ENCODE measurements around the gene KRTAP6-2. TPM values are rescaled to one million over a fixed set of nuclear protein-coding genes. Genes with fewer than 3 reads are reported as not detected.

KRTAP6-2 gene
- total and polyA plus RNA-seq, 2 experiments from 2014 or later, result not detected

DNA sequence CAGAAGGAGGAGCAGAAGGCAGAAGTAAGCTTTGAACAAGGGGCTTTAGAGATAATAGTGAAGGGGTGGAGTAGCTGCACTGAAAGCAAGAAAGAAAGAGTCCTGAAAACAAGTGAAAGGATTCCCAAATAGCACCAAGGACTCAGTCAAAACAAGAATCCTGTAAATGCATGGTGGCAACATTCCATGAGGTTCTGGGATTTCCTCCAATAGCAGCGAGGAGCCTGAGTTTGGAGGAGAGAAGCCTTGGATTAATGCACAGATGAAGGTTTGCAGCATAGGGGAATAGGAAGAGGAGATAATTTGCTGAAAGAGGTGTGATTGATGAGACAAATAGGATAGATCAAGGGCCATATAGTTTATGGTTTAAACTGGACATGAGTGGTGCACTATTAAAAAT, 19.4 kb downstream of the KRTAP6-2 start:
- Mint-ChIP-seq H3K4me1 (no peaks in the 10 kb centered on the region), H3K27ac (no peak overlapping the region), H3K9me3 (no peaks in the 10 kb centered on the region), H3K36me3 (ENCODE audit: low read depth) (no peaks in the 10 kb centered on the region), H3K27me3 (ENCODE audit: insufficient read depth, low read depth, poor library complexity) (no peaks in the 10 kb centered on the region), H3K4me3 (no peak overlapping the region)
- 0 out of 2 replicates have a peak overlapping the region, but pooled peaks have one; percentile 3 for H2AFZ ChIP-seq
- H3K27me3 ChIP-seq (ENCODE audit: insufficient read depth), result no peaks in the 10 kb centered on the region
- H3K4me2 ChIP-seq, result no peak overlapping the region
- peaks cover 5% of the 10 kb centered on the region; the same call in 1 of the 2 replicates for H3K9me2 ChIP-seq (ENCODE audit: insufficient read depth)
- TF ChIP-seq, protein P1, sequence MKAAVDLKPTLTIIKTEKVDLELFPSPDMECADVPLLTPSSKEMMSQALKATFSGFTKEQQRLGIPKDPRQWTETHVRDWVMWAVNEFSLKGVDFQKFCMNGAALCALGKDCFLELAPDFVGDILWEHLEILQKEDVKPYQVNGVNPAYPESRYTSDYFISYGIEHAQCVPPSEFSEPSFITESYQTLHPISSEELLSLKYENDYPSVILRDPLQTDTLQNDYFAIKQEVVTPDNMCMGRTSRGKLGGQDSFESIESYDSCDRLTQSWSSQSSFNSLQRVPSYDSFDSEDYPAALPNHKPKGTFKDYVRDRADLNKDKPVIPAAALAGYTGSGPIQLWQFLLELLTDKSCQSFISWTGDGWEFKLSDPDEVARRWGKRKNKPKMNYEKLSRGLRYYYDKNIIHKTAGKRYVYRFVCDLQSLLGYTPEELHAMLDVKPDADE (IDR thresholded peaks at IDR 0.05), result no peak
- TF ChIP-seq, protein P2, sequence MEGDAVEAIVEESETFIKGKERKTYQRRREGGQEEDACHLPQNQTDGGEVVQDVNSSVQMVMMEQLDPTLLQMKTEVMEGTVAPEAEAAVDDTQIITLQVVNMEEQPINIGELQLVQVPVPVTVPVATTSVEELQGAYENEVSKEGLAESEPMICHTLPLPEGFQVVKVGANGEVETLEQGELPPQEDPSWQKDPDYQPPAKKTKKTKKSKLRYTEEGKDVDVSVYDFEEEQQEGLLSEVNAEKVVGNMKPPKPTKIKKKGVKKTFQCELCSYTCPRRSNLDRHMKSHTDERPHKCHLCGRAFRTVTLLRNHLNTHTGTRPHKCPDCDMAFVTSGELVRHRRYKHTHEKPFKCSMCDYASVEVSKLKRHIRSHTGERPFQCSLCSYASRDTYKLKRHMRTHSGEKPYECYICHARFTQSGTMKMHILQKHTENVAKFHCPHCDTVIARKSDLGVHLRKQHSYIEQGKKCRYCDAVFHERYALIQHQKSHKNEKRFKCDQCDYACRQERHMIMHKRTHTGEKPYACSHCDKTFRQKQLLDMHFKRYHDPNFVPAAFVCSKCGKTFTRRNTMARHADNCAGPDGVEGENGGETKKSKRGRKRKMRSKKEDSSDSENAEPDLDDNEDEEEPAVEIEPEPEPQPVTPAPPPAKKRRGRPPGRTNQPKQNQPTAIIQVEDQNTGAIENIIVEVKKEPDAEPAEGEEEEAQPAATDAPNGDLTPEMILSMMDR (conservative IDR thresholded peaks at IDR 0.05; ENCODE audit: low read depth in 2 of 2), result no peak
- TF ChIP-seq POLR2AphosphoS5 (IDR thresholded peaks at IDR 0.05; ENCODE audit: low read depth) (no peak), EZH2 (IDR thresholded peaks at IDR 0.05; ENCODE audit: low read depth, unreplicated experiment) (no peak)
- no peaks in the 10 kb centered on the region for H3K79me2 ChIP-seq (replicated peaks; ENCODE audit: insufficient read depth)
- DNase-seq (ENCODE audit: low spot score) (peak; percentile 15), ATAC-seq (no peak)
- no peak overlapping the region for H3K4me3 ChIP-seq
- no peak overlapping the region for H3K27ac ChIP-seq (ENCODE audit: low read depth)
- no peaks in the 10 kb centered on the region for H3K36me3 ChIP-seq (ENCODE audit: insufficient read depth)
- H3F3A ChIP-seq (replicated peaks; ENCODE audit: low read depth), result no peaks in the 10 kb centered on the region
- H4K20me1 ChIP-seq (replicated peaks; ENCODE audit: insufficient read depth), result no peaks in the 10 kb centered on the region
- no peaks in the 10 kb centered on the region for H3K4me1 ChIP-seq (ENCODE audit: insufficient read depth)

DNA sequence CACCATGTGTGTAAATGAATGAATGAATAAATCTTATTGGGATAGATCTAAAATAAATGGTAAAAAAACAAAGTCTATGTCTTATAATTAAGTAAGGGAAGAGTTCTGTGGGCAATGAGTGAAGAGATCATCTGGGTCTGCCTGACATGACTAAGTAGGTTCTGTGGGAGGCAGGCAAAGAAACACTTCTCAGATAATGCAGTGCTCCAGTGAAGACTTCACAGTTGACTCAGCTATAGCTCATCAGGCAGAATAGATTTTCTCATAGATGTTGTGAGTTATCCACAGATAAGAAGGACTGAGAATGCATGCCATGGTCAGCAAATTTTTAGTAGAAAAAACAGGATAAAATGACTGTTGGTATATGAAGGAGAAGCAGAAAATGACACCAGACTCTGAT, 20.9 kb downstream of the KRTAP6-2 start:
- Histone ChIP-seq H3F3A (replicated peaks; ENCODE audit: low read depth) (no peaks in the 10 kb centered on the region), H3K4me3 (no peak overlapping the region), H2AFZ (no peak overlapping the region), H3K4me2 (no peak overlapping the region), H3K4me1 (ENCODE audit: insufficient read depth) (no peaks in the 10 kb centered on the region), H3K36me3 (ENCODE audit: insufficient read depth) (no peaks in the 10 kb centered on the region), H4K20me1 (replicated peaks; ENCODE audit: insufficient read depth) (no peaks in the 10 kb centered on the region), H3K27ac (ENCODE audit: low read depth) (no peak overlapping the region), H3K27me3 (ENCODE audit: insufficient read depth) (no peaks in the 10 kb centered on the region), H3K9me2 (ENCODE audit: insufficient read depth) (peaks cover 5% of the 10 kb centered on the region; the same call in 1 of the 2 replicates), H3K79me2 (replicated peaks; ENCODE audit: insufficient read depth) (no peaks in the 10 kb centered on the region)
- Mint-ChIP-seq H3K27ac (no peak overlapping the region), H3K27me3 (ENCODE audit: insufficient read depth, low read depth, poor library complexity) (no peaks in the 10 kb centered on the region), H3K4me1 (no peaks in the 10 kb centered on the region), H3K9me3 (no peaks in the 10 kb centered on the region), H3K4me3 (no peak overlapping the region), H3K36me3 (ENCODE audit: low read depth) (no peaks in the 10 kb centered on the region)
- TF ChIP-seq, protein P1 (IDR thresholded peaks at IDR 0.05), result no peak
- TF ChIP-seq CREB1 (CRISPR knock-in tag; IDR thresholded peaks at IDR 0.05; ENCODE audit: low read depth) (no peak), NANOG (IDR thresholded peaks at IDR 0.05; ENCODE audit: borderline replicate concordance) (no peak), JUNB (IDR thresholded peaks at IDR 0.05; ENCODE audit: unreplicated experiment) (no peak), ZNF331 (CRISPR knock-in tag; IDR thresholded peaks at IDR 0.05; ENCODE audit: low read depth) (no peak), POLR2AphosphoS5 (IDR thresholded peaks at IDR 0.05; ENCODE audit: low read depth) (no peak), EZH2 (IDR thresholded peaks at IDR 0.05; ENCODE audit: low read depth, unreplicated experiment) (no peak)
- TF ChIP-seq, protein P2 (conservative IDR thresholded peaks at IDR 0.05; ENCODE audit: low read depth in 2 of 2), result no peak
- no peak for ATAC-seq
- DNase-seq (ENCODE audit: low spot score), result no peak

Measured in GM23338 (cell line).